ENCODE data around the gene RNF144A.

RNF144A gene

GRCh38 chr2:7048762-7049294 lies 131.6 kb downstream of the RNF144A start:
- DNase-seq: no peak

- DNase-seq: no peak
Observed at GRCh38 chr2:7052404-7052803, 135.2 kb downstream of the RNF144A start.

- no peak for DNase-seq
Observed at GRCh38 chr2:7053650-7054265, 136.5 kb downstream of the RNF144A start.

- DNase-seq: peak in 1 of 2 donors; percentile 29
Observed at GRCh38 chr2:7057865-7058400, 140.7 kb downstream of the RNF144A start.

- DNase-seq: no peak
Observed at GRCh38 chr2:7060156-7060555, 142.9 kb downstream of the RNF144A start.

GRCh38 chr2:7060631-7061449 lies 143.6 kb downstream of the RNF144A start:
- DNase-seq: no peak

GRCh38 chr2:7061450-7061789 lies 144.2 kb downstream of the RNF144A start:
- no peak for DNase-seq

- no peak for DNase-seq
Observed at GRCh38 chr2:7061921-7062320, 144.7 kb downstream of the RNF144A start.

- no peak for DNase-seq
Observed at GRCh38 chr2:7063789-7064188, 146.6 kb downstream of the RNF144A start.

GRCh38 chr2:7068457-7068856 lies 151.2 kb downstream of the RNF144A start:
- DNase-seq: no peak

GRCh38 chr2:7070483-7070882 lies 153.3 kb downstream of the RNF144A start:
- DNase-seq: no peak

GRCh38 chr2:7071154-7071553 lies 153.9 kb downstream of the RNF144A start:
- no peak for DNase-seq

- peak; percentile 8 to 57 for DNase-seq
Observed at GRCh38 chr2:7071916-7072556, 154.8 kb downstream of the RNF144A start.

GRCh38 chr2:7073901-7074300 lies 156.7 kb downstream of the RNF144A start:
- DNase-seq: no peak

- no peak for DNase-seq
Observed at GRCh38 chr2:7075834-7076233, 158.6 kb downstream of the RNF144A start.

- no peak for DNase-seq
Observed at GRCh38 chr2:7077660-7078267, 160.6 kb downstream of the RNF144A start.

- DNase-seq: peak in 1 of 2 donors; percentile 16
Observed at GRCh38 chr2:7083580-7084509, 166.6 kb downstream of the RNF144A start.

- no peak for DNase-seq
Observed at GRCh38 chr2:7084601-7085000, 167.4 kb downstream of the RNF144A start.

- no peak for DNase-seq
Observed at GRCh38 chr2:7089284-7089683, 172.1 kb downstream of the RNF144A start.

- no peak for DNase-seq
Observed at GRCh38 chr2:7089898-7090510, 172.8 kb downstream of the RNF144A start.

GRCh38 chr2:7093376-7093775 lies 176.2 kb downstream of the RNF144A start:
- DNase-seq: no peak

All from CD4-positive, alpha-beta T cell treated with Interleukin-4 for 1 hour (primary cell).